OCI-LY1 (cell line): Measurements from ENCODE around the gene CROCC.
A peak's percentile ranks its signal among the peaks of the same experiment; 100 is the strongest.
"Not testable (repeated sequence)": the region's sequence is repeated elsewhere in the genome, so short reads cannot be mapped to it uniquely, and the experiment has no call there.

Source experiments
- H2AFZ ChIP-seq: fragments of 200-600 bp; sonication (generic), shearing (Covaris generic); 2 replicates; pipeline ENCODE4 v1.6.0; 2014; ENCODE audit warnings: antibody characterized with exemption, mild to moderate bottlenecking, low read length
- H3F3A ChIP-seq: fragments of 200-600 bp; sonication (generic), shearing (Covaris generic); 2 replicates; pipeline ENCODE4 v1.6.0; 2014; ENCODE audit warnings: mild to moderate bottlenecking, antibody characterized with exemption, low read length, moderate library complexity; ENCODE audit not compliant: insufficient read depth
- H3K27ac ChIP-seq: fragments of 200-600 bp; sonication (generic); 2 replicates; pipeline ENCODE4 v1.5.1; 2014; ENCODE audit warnings: low read length, mixed run types, mild to moderate bottlenecking, low read depth; ENCODE audit not compliant: poor library complexity, severe bottlenecking
- H3K27me3 ChIP-seq: fragments of 200-600 bp; sonication (generic); 2 replicates; pipeline ENCODE4 v1.6.0; 2014; ENCODE audit warnings: antibody characterized with exemption, mild to moderate bottlenecking, low read length, moderate library complexity; ENCODE audit not compliant: insufficient read depth
- H3K36me3 ChIP-seq: fragments of 200-600 bp; sonication (generic); 2 replicates; pipeline ENCODE4 v1.6.1; 2014; ENCODE audit warnings: mild to moderate bottlenecking, antibody characterized with exemption, low read length, moderate library complexity, mixed read lengths; ENCODE audit not compliant: insufficient read depth
- H3K4me1 ChIP-seq: fragments of 200-600 bp; sonication (generic); 2 replicates; pipeline ENCODE4 v1.5.1; 2014; ENCODE audit warnings: mild to moderate bottlenecking, low read length, moderate library complexity; ENCODE audit not compliant: insufficient read depth, severe bottlenecking
- H3K4me2 ChIP-seq: fragments of 200-600 bp; sonication (generic), shearing (Covaris generic); 2 replicates; pipeline ENCODE4 v1.6.1; 2014; ENCODE audit warnings: low read length
- H3K4me3 ChIP-seq: fragments of 200-600 bp; sonication (generic); 2 replicates; pipeline ENCODE4 v1.5.1; 2014; ENCODE audit warnings: low read length, low read depth, mild to moderate bottlenecking, mixed read lengths; ENCODE audit not compliant: poor library complexity, severe bottlenecking
- H3K79me2 ChIP-seq: fragments of 200-600 bp; shearing (Covaris generic); 2 replicates; pipeline ENCODE4 v1.6.1; 2016; ENCODE audit warnings: mixed run types, low read length, mixed read lengths; ENCODE audit not compliant: insufficient read depth
- H3K9ac ChIP-seq: fragments of 200-600 bp; sonication (generic), shearing (Covaris generic); 2 replicates; pipeline ENCODE4 v1.6.1; 2014; ENCODE audit warnings: mild to moderate bottlenecking, low read length, mixed read lengths
- H3K9me2 ChIP-seq: fragments of 200-600 bp; sonication (generic), shearing (Covaris generic); 2 replicates; pipeline ENCODE4 v1.6.1; 2014; ENCODE audit warnings: low read depth, mild to moderate bottlenecking, low read length, mixed read lengths
- H3K9me3 ChIP-seq: fragments of 200-600 bp; shearing (Covaris generic); 2 replicates; pipeline ENCODE4 v1.6.1; 2014; ENCODE audit warnings: low read length, mixed read lengths
- H4K20me1 ChIP-seq: fragments of 200-600 bp; sonication (generic), shearing (Covaris generic); 2 replicates; pipeline ENCODE4 v1.6.0; 2016; ENCODE audit warnings: mild to moderate bottlenecking, low read length; ENCODE audit not compliant: insufficient read depth

The CROCC gene

DNA sequence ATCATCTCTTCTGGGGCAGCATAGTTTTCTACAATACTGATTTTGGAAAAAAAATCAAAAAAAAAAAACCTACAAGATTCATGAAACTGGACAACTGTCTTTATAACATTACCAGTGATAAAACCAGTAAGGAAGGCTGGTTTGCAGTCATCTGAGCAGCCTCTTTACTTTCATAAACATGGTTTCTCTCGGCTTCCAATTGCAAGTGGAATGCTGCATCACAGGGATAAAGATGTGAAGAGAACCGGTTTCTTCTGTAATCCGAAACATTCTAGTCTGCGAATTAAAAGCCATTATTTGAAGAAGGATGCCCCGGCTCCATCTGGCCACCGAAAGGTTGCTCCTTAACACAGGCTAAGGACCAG, 26.5 kb upstream of the CROCC start:
- not testable (repeated sequence) for H3F3A ChIP-seq, H3K9me2 ChIP-seq, H3K36me3 ChIP-seq, H3K9me3 ChIP-seq, H4K20me1 ChIP-seq, H3K27me3 ChIP-seq, H2AFZ ChIP-seq, H3K79me2 ChIP-seq
- H3K4me2 ChIP-seq = peak overlapping the region; percentile 66
- H3K4me1 ChIP-seq = peaks cover 15% of the 10 kb centered on the region
- peak overlapping the region; percentile 54 for H3K4me3 ChIP-seq
- H3K9ac ChIP-seq = peak overlapping the region; percentile 53
- H3K27ac ChIP-seq = peak overlapping the region; percentile 79

DNA sequence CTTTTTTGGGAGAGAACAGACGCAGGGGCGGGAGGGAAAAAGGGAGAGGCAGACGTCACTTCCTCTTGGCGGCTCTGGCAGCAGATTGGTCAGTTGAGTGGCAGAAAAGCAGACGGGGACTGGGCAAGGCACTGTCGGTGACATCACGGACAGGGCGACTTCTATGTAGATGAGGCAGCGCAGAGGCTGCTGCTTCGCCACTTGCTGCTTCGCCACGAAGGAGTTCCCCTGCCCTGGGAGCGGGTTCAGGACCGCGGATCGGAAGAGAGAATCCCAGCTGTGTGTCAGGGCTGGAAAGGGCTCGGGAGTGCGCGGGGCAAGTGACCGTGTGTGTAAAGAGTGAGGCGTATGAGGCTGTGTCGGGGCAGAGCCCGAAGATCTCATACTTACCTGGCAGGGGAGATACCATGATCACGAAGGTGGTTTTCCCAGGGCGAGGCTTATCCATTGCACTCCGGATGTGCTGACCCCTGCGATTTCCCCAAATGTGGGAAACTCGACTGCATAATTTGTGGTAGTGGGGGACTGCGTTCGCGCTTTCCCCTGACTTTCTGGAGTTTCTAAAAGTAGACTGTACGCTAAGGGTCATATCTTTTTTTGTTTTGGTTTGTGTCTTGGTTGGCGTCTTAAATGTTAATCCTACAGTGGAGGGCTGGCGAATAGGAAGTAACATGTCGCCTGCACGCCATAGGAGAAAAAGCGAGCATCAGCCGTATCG, 26.0 kb upstream of the CROCC start, which contains the start of gene RNU1-2:
RNU1-2 (plus strand) TSS at position 383 of the 718 bp plus-strand sequence.
- not testable (repeated sequence) for H3K79me2 ChIP-seq, H3K9me3 ChIP-seq, H3K27me3 ChIP-seq, H3K9me2 ChIP-seq, H2AFZ ChIP-seq, H3K36me3 ChIP-seq, H4K20me1 ChIP-seq, H3F3A ChIP-seq
- H3K9ac ChIP-seq = peak within 1 kb of the TSS; percentile 53
- H3K4me3 ChIP-seq = peak within 1 kb of the TSS; percentile 54
- peaks cover 18% of the 10 kb centered on the region for H3K4me1 ChIP-seq
- H3K27ac ChIP-seq = peak within 1 kb of the TSS; percentile 85
- peak within 1 kb of the TSS; percentile 66 for H3K4me2 ChIP-seq

DNA sequence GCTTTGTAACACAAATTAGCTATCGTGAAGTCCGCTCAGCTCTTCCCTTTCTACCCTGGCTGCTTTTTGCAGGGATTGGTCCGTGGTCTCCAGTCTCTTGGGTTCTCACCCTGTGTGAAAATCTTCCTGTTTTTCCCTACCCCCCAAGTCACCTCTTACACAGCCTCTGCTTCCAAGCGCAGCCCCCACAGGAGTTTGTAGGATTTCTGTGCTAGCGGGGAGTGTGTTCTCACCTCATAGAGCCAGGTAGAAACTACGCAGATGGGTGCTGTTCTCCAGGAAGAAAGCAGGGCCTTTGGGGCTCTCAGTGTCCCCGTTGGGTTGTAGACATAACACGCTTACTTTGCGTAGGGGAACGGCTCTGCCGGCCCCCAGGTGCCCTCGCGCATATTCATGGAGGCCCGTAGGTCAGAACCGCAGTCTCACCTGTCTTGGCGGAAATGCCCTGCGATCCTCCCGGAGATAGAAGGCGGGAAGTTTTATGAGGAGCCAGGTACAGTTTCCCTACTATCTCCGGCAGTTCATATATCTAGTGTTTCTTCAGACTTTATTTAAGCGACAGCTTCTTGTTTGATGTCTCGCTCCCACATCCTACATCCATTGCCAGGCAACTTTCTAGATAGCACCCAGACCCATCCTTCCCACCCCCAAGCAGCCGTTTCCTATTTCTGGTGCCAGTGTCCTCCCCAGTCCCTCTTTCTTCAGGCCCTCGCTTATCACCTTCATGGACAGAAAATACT, 25.2 kb upstream of the CROCC start:
- Histone ChIP-seq H3K27ac (peak overlapping the region; percentile 85), H3K9ac (peak overlapping the region; percentile 46; the same call in 1 of the 2 replicates), H3K4me3 (peak overlapping the region; percentile 46), H3K4me1 (peaks cover 25% of the 10 kb centered on the region), H3K4me2 (peak overlapping the region; percentile 63)
- not testable (repeated sequence) for H3F3A ChIP-seq, H3K9me3 ChIP-seq, H3K27me3 ChIP-seq, H2AFZ ChIP-seq, H3K36me3 ChIP-seq, H4K20me1 ChIP-seq, H3K79me2 ChIP-seq, H3K9me2 ChIP-seq

DNA sequence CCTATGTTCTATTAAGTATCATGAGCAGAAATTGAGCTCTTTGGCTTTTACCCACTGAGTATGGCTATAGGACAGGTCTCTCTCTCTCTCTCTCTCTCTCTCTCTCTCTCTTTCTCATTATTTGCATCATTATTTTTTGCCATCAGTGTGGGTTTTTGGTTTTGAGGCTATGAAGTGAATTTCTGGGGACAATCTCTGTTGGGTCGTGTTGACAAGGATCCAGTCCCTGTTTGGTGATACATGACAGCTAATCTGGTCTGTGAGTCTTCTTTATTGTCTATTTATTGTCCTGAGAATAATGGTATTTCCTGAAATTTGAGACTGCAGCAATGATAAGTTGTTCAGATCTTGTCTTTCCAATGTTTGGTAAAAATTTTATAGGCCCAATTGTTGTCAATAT, 24.1 kb upstream of the CROCC start:
- not testable (repeated sequence) for H3K27ac ChIP-seq, H4K20me1 ChIP-seq, H3K4me2 ChIP-seq, H3K9me2 ChIP-seq, H3K36me3 ChIP-seq, H2AFZ ChIP-seq, H3K79me2 ChIP-seq, H3F3A ChIP-seq, H3K9me3 ChIP-seq, H3K4me3 ChIP-seq, H3K27me3 ChIP-seq, H3K9ac ChIP-seq
- H3K4me1 ChIP-seq = peaks cover 35% of the 10 kb centered on the region

DNA sequence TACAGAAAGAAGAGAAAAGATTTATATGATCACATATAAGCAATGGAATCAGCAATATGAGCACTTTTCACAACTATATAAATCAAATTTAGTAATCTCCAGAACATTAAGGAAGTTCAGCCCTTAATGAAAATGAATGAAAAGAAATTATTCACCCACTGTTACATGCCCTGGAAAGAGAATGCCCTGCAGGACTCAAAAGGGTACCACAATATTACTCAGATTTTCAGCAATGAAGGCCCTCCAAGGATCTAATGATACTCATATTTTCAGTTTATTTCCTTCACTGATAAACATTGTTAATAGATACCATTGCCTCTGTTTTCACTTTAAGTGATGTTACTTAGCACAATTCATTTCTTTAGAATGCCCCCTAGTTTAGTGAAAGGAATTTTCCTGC, 23.4 kb upstream of the CROCC start:
- H3K9me3 ChIP-seq, H2AFZ ChIP-seq, H3K4me2 ChIP-seq, H3K79me2 ChIP-seq, H3F3A ChIP-seq, H3K9me2 ChIP-seq, H3K27me3 ChIP-seq, H3K27ac ChIP-seq, H3K4me3 ChIP-seq, H4K20me1 ChIP-seq, H3K36me3 ChIP-seq, H3K9ac ChIP-seq: not testable (repeated sequence)
- peaks cover 41% of the 10 kb centered on the region for H3K4me1 ChIP-seq

DNA sequence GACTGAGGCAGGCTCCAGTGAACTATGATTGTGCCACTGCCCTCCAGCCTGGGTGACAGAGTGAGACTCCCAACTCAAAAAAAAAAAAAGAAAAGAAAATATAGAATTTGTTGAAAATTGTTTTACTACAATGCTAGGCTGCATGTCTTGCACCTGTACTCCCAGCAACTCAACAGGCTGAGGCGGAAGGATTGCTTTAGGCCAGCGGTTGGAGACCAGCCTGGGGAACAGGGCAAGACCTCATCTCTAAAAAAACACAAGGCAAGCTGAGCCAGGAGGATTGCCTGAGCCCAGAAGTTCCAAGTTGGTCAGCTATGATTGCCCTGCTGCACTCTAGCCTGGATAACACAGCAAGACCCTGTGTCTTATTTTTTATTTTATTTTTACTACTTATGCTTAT, 22.7 kb upstream of the CROCC start:
- H3K4me1 ChIP-seq = peaks cover 48% of the 10 kb centered on the region
- not testable (repeated sequence) for H3K9me2 ChIP-seq, H3F3A ChIP-seq

More for the DNA sequence above, 22.7 kb upstream of the CROCC start:
- H3K27me3 ChIP-seq, H3K4me3 ChIP-seq, H3K9ac ChIP-seq, H3K9me3 ChIP-seq, H3K27ac ChIP-seq, H3K79me2 ChIP-seq, H4K20me1 ChIP-seq, H2AFZ ChIP-seq, H3K4me2 ChIP-seq, H3K36me3 ChIP-seq: not testable (repeated sequence)
